PFSK-1 (cell line): Measurements from ENCODE around the gene PRR4.

ENCODE experiments used
- POLR2AphosphoS5 ChIP-seq: IDR thresholded peaks from 2 replicates; pipeline ENCODE4 v1.6.1; 2012; ENCODE audit warnings: low read depth, mild to moderate bottlenecking, control low read depth, low read length, moderate library complexity
- TAF1 ChIP-seq: IDR thresholded peaks from 2 replicates; pipeline ENCODE4 v1.6.1; 2012; ENCODE audit warnings: low read length, control low read depth, borderline replicate concordance; ENCODE audit not compliant: insufficient read depth

- TF ChIP-seq POLR2AphosphoS5 (no peak), TAF1 (no peak)
Observed at GRCh38 chr12:10826258-10826657, 23.0 kb downstream of the PRR4 start, which contains the start of gene TAS2R10.
